ENCODE measurements around the gene AGPAT4. TPM values are rescaled to one million over a fixed set of nuclear protein-coding genes. Genes with fewer than 3 reads are reported as not detected.
"Not testable (repeated sequence)": the region's sequence is repeated elsewhere in the genome, so short reads cannot be mapped to it uniquely, and the experiment has no call there.

AGPAT4 gene
- total and polyA plus RNA-seq, 8 donors: 12.4 to 19.4 (median 15.7) TPM

GRCh38 chr6:161227004-161227960, 46.6 kb downstream of the AGPAT4 start:
- intact Hi-C loops (cut with DNase I): no loop called here
- TF ChIP-seq, protein P1, sequence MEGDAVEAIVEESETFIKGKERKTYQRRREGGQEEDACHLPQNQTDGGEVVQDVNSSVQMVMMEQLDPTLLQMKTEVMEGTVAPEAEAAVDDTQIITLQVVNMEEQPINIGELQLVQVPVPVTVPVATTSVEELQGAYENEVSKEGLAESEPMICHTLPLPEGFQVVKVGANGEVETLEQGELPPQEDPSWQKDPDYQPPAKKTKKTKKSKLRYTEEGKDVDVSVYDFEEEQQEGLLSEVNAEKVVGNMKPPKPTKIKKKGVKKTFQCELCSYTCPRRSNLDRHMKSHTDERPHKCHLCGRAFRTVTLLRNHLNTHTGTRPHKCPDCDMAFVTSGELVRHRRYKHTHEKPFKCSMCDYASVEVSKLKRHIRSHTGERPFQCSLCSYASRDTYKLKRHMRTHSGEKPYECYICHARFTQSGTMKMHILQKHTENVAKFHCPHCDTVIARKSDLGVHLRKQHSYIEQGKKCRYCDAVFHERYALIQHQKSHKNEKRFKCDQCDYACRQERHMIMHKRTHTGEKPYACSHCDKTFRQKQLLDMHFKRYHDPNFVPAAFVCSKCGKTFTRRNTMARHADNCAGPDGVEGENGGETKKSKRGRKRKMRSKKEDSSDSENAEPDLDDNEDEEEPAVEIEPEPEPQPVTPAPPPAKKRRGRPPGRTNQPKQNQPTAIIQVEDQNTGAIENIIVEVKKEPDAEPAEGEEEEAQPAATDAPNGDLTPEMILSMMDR (IDR thresholded peaks at IDR 0.05): no peak
- Histone ChIP-seq H3K4me1 (peaks cover 5 to 41% of the 10 kb centered on the region in 2 donors), H3K27ac (no peak overlapping the region), H3K4me3 (no peak overlapping the region), H3K36me3 (no peaks in the 10 kb centered on the region), H3K27me3 (no peaks in the 10 kb centered on the region), H3K9me3 (no peaks in the 10 kb centered on the region)
- ATAC-seq (no peak), DNase-seq (no peak)

GRCh38 chr6:161226009-161226964, 47.6 kb downstream of the AGPAT4 start:
- no peaks in the 10 kb centered on the region for H3K36me3 ChIP-seq

GRCh38 chr6:161225681-161226008, 48.2 kb downstream of the AGPAT4 start:
- intact Hi-C loops (cut with DNase I): no loop called here
- peak overlapping the region in 1 of 2 donors; percentile 53 for H3K27ac ChIP-seq
- no peaks in the 10 kb centered on the region for H3K9me3 ChIP-seq
- DNase-seq (no peak), ATAC-seq (no peak)
- H3K4me1 ChIP-seq: peaks cover 5 to 41% of the 10 kb centered on the region in 2 donors
- H3K36me3 ChIP-seq: no peaks in the 10 kb centered on the region
- TF ChIP-seq, protein P1 (IDR thresholded peaks at IDR 0.05): no peak
- no peaks in the 10 kb centered on the region for H3K27me3 ChIP-seq
- H3K4me3 ChIP-seq: no peak overlapping the region

More at GRCh38 chr6:161226009-161226964, 47.6 kb downstream of the AGPAT4 start:
- TF ChIP-seq, protein P1 (IDR thresholded peaks at IDR 0.05): no peak
- ATAC-seq: peak; percentile 38
- no peaks in the 10 kb centered on the region for H3K9me3 ChIP-seq
- no peaks in the 10 kb centered on the region for H3K27me3 ChIP-seq
- no peak for DNase-seq
- peak overlapping the region in 1 of 2 donors; percentile 53 for H3K27ac ChIP-seq
- peaks cover 5 to 41% of the 10 kb centered on the region in 2 donors for H3K4me1 ChIP-seq
- no peak overlapping the region for H3K4me3 ChIP-seq
- intact Hi-C loops (cut with DNase I): no loop called here

GRCh38 chr6:161224951-161225680, 48.7 kb downstream of the AGPAT4 start:
- H3K4me3 ChIP-seq; H3K9me3 ChIP-seq; DNase-seq; H3K27ac ChIP-seq; intact Hi-C loops (cut with DNase I); ATAC-seq; H3K27me3 ChIP-seq; H3K36me3 ChIP-seq: not testable (repeated sequence)
- H3K4me1 ChIP-seq: peaks cover 5 to 41% of the 10 kb centered on the region in 2 donors

GRCh38 chr6:161223646-161224045, 50.2 kb downstream of the AGPAT4 start:
- Histone ChIP-seq H3K4me1 (peaks cover 5 to 28% of the 10 kb centered on the region in 2 donors), H3K36me3 (no peaks in the 10 kb centered on the region), H3K9me3 (no peaks in the 10 kb centered on the region), H3K27me3 (no peaks in the 10 kb centered on the region), H3K4me3 (no peak overlapping the region), H3K27ac (no peak overlapping the region)
- intact Hi-C loops (cut with DNase I): no loop called here
- DNase-seq: no peak
- no peak for ATAC-seq
- TF ChIP-seq, protein P1 (IDR thresholded peaks at IDR 0.05): no peak

All from left lung (tissue), 10 donors.